ENCODE data around the gene WDR44.

- TF ChIP-seq CTCF (conservative IDR thresholded peaks at IDR 0.05; ENCODE audit: low read depth, low read length) (no peak), EZH2 (IDR thresholded peaks at IDR 0.05; ENCODE audit: low read length, unreplicated experiment) (no peak)
These were observed 25.2 kb downstream of the WDR44 start for GRCh38 chrX:118370921-118371624.

Measured in PC-3 (cell line).